ENCODE measurements around the gene SLC27A1.
"Not testable (repeated sequence)": the region's sequence is repeated elsewhere in the genome, so short reads cannot be mapped to it uniquely, and the experiment has no call there.

Gene SLC27A1

GRCh38 chr19:17457616-17458015 lies 12.7 kb upstream of the SLC27A1 start:
- no peak for DNase-seq

- DNase-seq = no peak
Observed at GRCh38 chr19:17458970-17459369, 11.4 kb upstream of the SLC27A1 start.

DNA sequence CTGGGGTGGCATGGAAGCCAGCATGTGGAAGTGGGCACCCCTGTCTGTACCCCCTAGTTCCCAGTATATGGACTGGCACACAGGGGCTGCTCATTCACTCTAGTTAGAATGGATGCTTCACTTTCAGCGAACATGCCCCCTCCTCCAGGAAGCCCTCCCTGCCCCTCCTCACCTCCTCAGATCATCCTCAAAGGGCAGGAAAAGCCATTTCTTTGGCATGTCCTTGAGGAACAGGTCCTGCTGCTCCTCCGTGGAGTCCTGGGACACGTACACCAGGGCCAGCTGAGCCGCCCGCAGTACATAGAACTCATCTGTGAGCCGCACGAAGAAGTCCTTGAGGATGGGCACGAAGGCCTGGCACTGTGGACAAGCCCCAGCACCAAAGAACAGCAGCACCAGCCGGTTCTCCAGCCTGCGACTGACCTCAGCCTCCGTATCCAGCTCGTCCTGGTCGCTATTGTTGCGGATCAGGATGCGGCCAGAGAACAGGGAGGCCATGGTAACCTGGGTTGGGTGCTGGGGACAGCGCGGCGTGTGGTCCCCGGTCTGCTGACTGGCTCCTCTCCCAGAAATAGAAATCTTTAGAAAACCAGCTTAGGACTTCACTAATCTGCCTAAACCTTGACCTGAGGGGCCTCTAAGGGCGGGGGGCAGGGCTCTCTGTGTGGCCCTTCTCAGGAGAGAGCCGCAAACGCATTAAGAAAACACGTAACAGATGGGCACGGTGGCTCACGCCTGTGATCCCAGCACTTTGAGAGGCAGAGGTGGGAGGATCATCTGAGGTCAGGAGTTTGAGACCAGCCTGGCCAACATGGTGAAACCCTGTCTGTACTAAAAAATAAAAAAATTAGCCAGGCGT lies 9.7 kb upstream of the SLC27A1 start, which contains the start of gene NXNL1:
Gene NXNL1, minus strand, starts transcription at position 555 of the 859 bp plus-strand sequence. Its CDS starts 57 bp downstream, at position 498.
- no peak for DNase-seq

- DNase-seq = no peak
Observed at GRCh38 chr19:17466487-17466850, 3.9 kb upstream of the SLC27A1 start.

DNA sequence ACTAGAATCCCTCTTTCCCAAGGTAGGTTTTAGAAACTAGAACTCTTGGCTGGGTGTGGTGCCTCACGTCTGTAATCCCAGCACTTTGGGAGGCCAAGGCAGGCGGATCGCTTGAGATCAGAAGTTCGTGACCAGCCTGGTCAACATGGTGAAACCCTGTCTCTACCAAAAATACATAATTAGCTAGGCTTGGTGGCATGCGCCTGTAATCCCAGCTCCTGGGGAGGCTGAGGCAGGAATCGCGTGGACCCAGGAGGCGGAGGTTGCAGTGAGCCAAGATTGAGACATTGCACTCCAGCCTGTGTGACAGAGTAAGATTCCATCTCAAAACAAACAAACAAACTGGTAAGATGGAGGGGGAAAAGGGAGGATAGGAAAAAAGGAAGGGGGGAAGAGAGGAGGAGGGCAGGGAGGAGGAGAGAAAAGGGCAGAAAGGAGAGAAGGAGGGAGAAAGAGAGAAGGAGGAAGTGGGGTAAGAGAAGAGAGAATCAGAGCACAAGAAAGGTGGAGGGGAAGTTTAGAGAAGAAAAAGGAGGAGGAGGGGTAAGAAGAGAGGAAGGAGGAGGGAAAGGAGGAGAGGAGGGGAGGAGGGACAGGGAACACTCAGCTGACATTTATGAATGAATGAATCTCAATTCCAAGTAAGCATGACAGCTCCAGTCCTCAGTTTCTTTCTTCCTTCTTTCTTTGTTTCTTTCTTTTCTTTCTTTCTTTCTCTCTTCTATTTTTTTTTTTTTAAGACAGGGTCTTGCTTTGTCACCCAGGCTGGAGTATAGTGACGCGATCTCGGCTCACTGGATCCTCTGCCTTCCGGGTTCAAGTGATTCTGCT lies 2.6 kb upstream of the SLC27A1 start:
- DNase-seq = no peak

DNA sequence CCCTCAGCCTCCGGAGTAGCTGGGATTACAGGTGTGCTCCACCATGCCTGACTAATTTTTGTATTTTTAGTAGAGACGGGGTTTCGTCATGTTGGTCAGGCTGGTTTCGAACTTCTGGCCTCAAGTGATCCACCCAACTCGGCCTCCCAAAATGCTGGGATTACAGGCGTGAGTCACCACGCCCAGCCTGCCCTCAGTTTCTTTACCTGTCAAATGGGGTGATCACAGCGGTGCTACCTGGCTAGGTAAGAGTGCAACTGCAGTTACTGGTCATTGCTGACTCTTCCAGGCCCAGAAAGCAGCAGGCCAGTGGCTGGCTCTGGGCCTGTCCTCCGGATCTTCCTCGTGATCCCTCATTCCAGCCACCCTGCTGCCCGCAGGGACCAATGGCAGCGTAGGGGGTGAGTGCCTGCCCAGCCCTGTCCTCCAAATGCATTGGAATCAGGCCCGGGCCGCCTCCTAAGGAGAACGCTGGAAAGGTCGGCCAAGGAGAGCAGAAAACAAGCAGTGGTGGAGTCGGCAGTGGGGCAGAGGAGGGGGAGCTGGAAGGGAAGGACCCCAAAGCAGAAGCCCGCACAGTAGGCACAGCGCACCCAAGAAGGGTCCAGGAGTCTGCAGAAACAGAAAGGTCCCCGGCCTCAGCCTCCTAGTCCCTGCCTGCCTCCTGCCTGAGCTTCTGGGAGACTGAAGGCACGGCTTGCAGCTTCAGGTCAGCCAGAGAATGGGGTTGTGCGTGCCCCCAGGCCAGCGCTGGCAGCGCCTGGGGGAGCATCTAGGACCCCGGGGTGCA lies 1.8 kb upstream of the SLC27A1 start:
- DNase-seq = no peak

DNA sequence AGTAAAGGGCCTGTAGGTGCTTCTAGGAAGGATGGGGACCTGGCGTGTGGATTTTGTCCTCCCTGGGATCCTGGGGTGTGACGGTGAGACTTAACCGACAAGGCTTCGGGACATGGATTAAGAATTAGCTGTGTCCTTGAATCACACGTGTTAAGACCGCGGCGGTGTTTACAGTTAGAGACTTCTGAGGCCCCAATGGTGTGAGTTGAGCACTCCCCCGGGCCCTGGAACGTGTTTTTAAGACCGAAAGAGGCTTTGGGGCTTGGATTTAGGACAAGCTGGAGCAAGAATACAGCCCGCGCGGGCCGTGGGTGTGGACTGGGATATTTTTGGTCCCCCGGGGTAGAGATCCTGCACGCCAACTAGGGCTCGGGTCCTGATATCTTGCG lies 1.2 kb upstream of the SLC27A1 start:
- no peak for DNase-seq

GRCh38 chr19:17469481-17470067 lies 750 bp upstream of the SLC27A1 start:
- peak; percentile 67 for DNase-seq

- no peak for DNase-seq
Observed at GRCh38 chr19:17471410-17472125, 1.2 kb downstream of the SLC27A1 start.

- no peak for DNase-seq
Observed at GRCh38 chr19:17473041-17473440, 2.7 kb downstream of the SLC27A1 start.

GRCh38 chr19:17475011-17475540 lies 4.8 kb downstream of the SLC27A1 start:
- not testable (repeated sequence) for DNase-seq

DNA sequence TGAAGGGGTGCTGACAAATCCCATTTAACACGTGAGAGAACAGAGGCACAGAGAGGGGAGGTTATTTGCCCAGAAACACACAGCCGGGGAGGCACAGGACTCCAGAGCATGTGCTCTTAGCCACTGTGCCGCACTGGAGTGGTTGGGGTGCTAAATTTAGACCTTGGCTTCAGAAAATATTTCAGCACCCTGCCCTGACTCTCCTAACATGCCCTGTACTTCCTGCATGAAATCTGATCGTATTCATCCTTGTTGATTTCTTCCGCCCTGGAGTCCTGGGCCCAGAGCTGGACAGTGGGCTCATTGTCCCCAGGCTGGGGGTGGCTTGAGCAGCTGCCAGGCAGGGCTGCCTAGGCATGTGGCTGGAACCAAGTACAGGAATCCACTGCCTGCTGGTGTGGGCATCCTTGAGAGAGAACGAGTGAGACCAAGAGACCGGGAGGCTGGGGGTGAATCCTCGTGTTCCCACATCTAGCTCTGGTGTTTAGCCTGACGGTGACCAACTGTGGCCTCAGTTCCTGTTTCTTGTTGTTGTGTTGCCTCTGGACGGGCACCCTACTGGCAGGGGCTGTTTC lies 5.3 kb downstream of the SLC27A1 start:
- DNase-seq = no peak

DNA sequence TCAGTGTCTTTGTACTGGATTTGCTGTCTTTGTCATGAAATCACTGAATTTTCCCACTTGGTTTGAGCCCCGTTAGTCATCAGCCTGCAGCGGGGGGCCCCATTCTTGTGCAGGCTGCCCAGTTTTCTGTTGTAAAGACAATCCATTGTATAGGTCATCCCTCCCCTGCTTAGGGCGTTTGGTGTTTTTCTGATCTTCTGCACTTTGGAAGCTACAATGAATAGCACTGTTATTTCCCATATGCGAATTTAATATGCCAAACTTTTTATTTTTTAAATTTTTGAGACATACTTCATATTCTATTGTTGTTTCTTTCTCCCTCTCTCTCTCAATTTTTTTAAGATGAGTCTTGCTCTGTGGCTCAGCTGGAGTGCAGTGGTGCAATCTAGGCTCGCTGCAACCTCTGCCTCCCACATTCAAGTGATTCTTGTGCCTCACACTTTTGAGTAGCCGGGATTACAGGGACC lies 9.0 kb downstream of the SLC27A1 start:
- no peak for DNase-seq

DNA sequence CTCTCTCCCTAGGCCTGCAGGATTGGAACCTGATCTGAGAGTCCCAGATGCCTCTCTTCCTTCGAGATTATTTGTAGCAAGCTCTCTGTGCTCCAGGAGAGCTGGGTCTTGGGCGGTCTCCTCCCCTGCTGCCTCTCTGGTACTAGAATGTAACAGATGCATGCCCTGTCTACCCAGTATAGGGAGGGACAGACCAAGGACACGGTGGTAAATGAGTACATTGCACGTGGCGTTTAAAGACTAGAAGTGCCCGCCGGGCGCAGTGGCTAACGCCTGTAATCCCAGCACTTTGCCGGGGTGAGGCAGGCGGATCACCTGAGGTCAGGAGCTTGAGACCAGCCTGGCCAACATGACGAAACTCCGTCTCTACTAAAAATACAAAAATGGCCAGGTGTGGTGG lies 11.7 kb downstream of the SLC27A1 start:
- DNase-seq = no peak

DNA sequence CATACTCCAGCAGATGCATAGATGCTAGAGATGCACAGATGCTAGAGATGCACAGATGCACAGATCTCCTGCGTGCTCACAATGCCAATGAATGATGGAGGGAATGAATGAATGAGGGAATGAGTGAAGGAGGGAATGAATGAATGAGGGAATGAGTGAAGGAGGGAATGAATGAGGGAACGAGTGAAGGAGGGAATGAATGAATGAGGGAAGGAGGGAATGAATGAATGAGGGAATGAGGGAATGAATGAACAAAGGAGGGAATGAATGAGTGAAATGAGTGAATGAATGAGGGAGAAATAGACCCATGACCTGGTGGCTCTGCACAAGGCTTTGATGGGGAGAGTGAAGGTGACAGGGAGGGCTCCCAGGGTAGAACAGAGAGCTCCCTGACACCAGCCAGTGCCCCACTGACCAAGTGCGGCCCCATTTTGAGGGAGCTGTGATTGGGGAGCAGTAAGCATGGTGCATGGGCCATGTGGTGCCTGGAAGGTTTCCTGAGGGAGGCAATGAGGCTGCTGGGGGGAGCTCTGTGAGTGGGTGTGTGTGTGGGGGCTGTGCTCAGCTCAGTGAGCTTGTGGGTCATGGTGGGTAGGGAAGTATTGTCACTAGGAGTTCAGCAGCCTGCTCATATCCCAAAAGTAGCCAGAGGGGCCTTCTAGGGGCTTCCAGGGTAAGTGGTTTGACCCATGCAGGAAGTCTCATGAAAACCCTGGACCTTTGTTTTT lies 12.7 kb downstream of the SLC27A1 start:
- no peak for DNase-seq

GRCh38 chr19:17483605-17484002 lies 13.3 kb downstream of the SLC27A1 start:
- DNase-seq = no peak

GRCh38 chr19:17484520-17485185 lies 14.3 kb downstream of the SLC27A1 start:
- DNase-seq = no peak

GRCh38 chr19:17486545-17487240 lies 16.4 kb downstream of the SLC27A1 start:
- DNase-seq = no peak

Measured in NCI-H1092 treated with DMSO at 0.1 percent for 48 hours (cell line).